SK-N-DZ (cell line): ENCODE results near the gene FARSA. TPM values are rescaled to one million over a fixed set of nuclear protein-coding genes. Genes with fewer than 3 reads are reported as not detected.
"Not testable (repeated sequence)": the region's sequence is repeated elsewhere in the genome, so short reads cannot be mapped to it uniquely, and the experiment has no call there.

Source experiments
- DNase-seq: peaks from one replicate; pipeline ENCODE4 v3.0.0-alpha.2; 2015; ENCODE audit warnings: low spot score
- polyA plus RNA-seq, 2 experiments: library from polyadenylated mRNA; depleted of rRNA; stranded (reverse); fragments of >200 nt; gene quantifications; 2 replicates each; pipeline ENCODE4 v1.2.3, GENCODE V29; 2014

Gene FARSA
- 81.9 and 107 TPM in 2 replicates for polyA plus RNA-seq (2014; cell fraction: cytosol; rRNA removed)
- polyA plus RNA-seq (2014; cell fraction: nucleus; rRNA removed), result 73.3 and 79.5 TPM in 2 replicates

- peak; percentile 88 for DNase-seq
These were observed at the start of gene FARSA for GRCh38 chr19:12933287-12934072. Gene FARSA, minus strand, starts transcription at chr19:12933711. Its CDS starts 15 bp downstream, at chr19:12933696.

DNA sequence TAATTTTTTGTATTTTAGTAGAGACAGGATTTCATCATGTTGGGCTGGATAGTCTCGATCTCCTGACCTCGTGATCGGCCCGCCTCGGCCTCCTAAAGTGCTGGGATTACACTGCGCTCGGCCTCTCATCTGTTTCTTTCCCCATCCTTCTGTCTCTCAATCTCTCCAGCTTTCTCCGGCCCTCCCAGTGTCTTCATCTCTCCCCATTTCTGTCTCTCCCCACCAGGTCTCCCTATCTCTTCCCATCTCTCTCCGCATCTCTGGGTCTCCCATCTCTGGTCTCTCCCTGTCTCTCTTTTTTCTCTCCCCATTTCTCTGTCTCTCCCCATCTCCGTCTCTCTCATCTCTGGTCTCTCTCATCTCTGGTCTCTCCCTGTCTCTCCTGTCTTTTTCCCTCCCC is 49.6 kb upstream of the FARSA start:
- no peak for DNase-seq

DNA sequence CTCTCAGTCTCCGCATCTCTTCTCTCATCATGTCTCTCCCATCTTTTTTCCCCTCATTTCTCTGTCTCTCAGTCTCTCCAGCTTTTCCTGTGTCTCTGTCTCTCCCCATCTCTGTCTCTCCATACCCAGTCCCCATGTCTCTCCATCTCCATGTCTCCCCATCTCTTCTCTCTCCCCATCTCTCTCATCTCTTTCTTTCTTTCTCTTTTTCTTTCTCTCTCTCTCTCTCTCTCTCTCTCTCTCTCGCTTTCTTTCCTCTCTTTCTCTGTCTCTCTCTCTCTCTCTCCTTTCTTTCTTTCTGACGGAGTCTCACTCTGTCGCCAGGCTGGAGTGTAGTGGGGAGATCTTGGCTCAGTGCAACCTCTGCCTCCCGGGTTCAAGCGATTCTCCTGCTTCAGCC is 49.1 kb upstream of the FARSA start:
- DNase-seq, result no peak

GRCh38 chr19:12979974-12980373 is 46.5 kb upstream of the FARSA start:
- DNase-seq, result no peak

GRCh38 chr19:12976109-12976508 is 42.6 kb upstream of the FARSA start:
- DNase-seq, result not testable (repeated sequence)

GRCh38 chr19:12975221-12975741 is 41.8 kb upstream of the FARSA start:
- DNase-seq, result no peak

DNA sequence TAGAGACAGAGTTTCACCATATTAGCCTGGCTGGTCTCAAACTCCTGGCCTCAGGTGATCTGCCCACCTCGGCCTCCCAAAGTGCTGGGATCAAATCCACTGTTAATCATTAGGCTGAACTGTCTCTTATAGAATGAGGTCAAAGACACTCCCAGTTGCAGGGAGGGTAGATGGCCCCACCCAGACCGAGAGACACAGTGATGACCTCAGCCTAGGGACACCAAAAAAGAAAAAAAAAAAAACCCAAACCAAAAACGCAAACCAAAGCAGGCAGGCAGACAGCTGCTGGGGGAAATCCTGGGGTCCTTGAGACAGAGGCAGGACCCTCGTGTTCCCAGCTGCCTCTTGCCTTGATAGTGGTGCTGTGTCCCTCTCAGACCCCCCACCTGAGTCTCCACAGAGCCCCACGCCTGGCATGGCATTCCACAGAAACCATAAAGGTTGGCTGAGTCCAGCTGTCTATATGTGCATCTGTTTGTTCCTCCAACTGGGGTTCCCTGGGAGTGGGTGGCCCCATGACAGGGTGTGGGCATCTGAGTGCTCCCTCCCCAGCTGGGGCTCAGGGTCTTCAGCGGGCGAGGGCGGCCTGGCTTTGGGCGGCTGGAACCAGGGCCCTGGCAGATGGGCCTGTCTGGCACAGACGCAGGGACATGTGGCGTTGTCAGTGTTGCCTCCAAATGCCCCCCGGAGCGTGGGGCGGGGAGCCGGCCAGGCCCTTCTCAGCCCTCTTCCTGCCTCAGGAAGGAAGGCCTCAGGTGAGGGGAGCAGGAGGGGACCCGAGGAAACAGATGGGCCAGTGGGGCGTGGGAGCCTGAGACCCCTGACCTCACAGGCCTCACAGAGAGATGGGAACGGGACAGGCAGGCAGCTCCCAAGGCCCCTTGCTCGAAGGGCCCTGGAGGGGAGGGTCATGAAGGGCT is 41.0 kb upstream of the FARSA start:
- no peak for DNase-seq

- DNase-seq, result no peak
These were observed 39.7 kb upstream of the FARSA start for GRCh38 chr19:12973236-12973635.

- no peak for DNase-seq
These were observed 36.7 kb upstream of the FARSA start for GRCh38 chr19:12970070-12970820.

- DNase-seq, result no peak
These were observed 35.9 kb upstream of the FARSA start, which contains the start of gene DAND5 for GRCh38 chr19:12969292-12969988. Gene DAND5, plus strand, starts transcription at chr19:12969576. Its CDS starts 85 bp downstream, at chr19:12969661.

- DNase-seq, result no peak
These were observed 34.4 kb upstream of the FARSA start for GRCh38 chr19:12967907-12968306.

- DNase-seq, result no peak
These were observed 32.3 kb upstream of the FARSA start for GRCh38 chr19:12965812-12966135.

DNA sequence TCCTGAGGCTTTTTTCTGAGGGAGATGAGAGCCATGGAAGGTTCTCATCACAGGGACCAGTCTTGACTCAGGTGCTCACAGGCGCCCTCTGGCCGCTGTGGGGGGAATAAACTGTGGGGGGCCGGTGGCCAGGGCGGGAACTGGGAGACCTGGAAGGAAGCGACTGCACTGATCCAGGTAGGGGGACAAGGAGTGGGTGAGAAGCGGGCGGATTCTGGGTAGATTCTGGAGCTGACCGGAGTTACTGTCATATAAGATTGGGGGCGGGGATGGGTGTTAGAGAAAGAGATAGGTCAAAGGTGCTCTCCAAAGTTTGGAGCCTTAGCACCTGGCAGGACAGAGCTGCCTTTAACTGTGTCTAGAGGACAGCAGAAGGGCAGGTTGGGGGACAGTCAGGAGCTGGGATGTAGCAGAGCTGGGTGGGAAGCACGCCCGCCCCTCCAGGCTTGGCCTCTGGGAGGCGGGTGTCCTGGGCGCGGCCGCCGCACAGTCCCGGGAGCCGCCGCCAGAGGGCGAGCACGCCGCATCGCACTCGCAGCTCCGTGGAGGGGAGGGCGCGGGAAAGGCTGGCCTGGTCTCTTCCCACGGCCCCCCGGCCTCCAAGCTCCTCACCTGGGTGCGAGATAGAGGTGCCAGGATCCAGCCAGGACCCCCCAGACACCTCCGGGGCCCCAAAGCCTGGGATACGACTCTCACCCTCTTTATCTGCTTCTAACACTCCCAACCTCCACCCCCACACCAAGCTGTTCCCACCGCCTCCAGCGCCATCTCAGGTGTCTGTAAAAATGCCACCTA is 31.7 kb upstream of the FARSA start:
- peak; percentile 79 for DNase-seq

DNA sequence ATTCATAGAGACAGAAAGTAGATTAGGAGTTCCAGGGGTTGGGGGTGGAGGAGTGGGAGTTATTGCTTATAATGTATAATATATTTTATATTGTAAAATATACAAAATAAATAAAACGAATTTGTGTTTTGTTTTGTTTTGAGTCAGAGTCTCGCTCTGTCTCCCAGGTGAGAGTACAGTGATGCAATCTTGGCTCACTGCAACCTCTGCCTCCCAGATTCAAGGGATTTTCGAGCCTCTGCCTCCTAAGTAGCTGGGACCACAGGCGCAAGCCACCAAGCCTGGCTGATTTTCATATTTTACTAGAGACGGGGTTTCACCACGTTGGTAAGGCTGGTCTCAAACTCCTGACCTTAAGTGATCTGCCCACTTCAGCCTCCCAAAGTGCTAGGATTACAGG is 26.0 kb upstream of the FARSA start:
- no peak for DNase-seq

DNA sequence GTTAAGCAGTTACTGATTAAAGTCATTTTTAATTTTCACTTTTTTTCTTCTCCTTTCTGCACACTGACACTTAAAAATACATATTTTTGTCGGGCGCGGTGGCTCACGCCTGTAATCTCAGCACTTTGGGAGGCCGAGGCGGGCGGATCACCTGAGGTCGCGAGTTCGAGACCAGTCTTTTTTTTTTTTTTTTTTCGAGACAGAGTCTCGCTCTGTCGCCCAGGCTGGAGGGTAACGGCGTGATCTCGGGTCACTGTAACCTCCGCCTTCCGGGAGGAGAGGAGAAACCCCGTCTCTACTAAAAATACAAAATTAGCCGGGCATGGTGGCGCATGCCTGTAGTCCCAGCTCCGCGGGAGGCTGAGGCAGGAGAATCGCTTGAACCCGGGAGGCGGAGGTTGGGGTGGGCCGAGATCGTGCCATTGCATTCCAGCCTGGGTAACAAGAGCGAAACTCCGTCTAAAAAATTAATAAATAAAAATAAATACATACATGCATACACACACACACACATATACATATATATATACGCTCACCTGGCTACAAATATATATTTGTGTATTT is 24.0 kb upstream of the FARSA start:
- DNase-seq, result not testable (repeated sequence)

DNA sequence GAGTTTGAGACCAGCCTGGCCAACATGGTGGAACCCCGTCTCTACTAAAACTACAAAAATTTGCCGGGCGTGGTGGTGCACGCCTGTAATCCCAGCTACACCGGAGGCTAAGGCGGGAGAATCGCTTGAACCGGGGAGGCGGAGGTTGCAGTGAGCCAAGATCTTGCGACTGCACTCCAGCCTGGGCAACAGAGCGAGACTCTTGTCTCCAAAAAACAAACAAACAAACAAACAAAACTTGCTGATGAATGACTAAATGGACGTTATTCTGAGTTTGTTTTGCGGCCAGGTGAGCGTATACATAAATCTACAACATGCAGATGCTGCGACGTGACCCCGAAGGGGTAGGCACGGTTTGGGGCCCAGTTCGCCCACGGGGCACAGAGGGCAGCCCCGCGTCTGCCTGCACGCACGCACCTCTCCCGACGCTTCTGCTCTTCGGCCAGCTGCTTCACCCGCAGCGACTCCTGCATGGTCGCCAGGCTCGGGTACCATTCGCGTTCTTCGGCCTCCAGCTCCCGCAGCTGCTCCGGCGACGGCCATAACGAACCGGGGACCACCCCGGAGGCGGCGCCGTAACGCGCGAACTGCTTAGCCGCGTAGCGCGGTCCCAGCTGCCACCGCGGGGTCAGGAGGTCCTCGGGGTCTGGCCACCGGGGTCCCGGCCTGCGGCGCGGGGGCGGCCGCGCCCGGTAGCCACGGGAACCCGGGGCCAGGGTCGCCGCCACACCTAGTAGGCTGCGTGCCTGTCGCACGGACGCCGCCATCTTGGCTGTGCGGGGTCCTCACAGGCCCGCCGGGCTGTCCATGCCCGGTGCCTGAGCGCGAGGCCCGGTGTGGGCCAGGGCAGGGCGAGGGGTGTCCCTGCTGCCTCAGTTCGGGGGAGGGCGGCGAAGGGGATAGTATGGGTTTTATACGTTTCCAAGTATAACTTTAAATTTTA is 23.2 kb upstream of the FARSA start, which contains the start of gene GADD45GIP1:
GADD45GIP1 (minus strand) TSS at position 778 of the 943 bp plus-strand sequence; CDS start at position 767, 11 bp downstream.
- DNase-seq, result peak; percentile 82

- DNase-seq, result no peak
These were observed 22.5 kb upstream of the FARSA start for GRCh38 chr19:12955996-12956395.

GRCh38 chr19:12955575-12955974 is 22.1 kb upstream of the FARSA start:
- DNase-seq, result not testable (repeated sequence)
